Measurements from ENCODE around the gene LIPA. TPM values are rescaled to one million over a fixed set of nuclear protein-coding genes. Genes with fewer than 3 reads are reported as not detected.
"Not testable (repeated sequence)": the region's sequence is repeated elsewhere in the genome, so short reads cannot be mapped to it uniquely, and the experiment has no call there.

LIPA gene
- total RNA-seq, 2 donors from 2014 or later = 17.7 to 18.4 TPM

DNA sequence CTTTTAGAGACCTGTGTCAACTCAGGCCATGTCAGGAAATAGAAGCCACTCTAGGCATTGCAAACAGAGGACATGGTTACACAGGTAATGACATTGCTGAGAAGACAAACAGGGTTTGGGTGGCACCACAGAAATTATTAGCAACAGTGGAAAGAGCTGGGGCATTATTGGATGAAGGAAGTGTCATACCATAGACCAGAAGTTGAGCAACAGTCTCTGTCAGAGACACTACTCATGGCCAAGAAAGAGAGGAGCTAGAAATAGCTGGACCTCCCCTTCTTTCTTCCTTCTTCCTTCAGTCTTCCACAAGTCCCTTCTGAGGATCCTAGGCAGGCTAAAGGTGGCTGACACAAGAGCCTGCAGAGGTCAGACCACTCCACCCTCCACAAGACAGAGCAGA is 4.2 kb upstream of the LIPA start:
- peaks cover 8% of the 10 kb centered on the region for H3K4me1 Mint-ChIP-seq
- DNase-seq = no peak
- Histone ChIP-seq H3K4me3 (ENCODE audit: low read length) (no peak overlapping the region), H3K9ac (ENCODE audit: extremely low read depth, low read length, poor library complexity, severe bottlenecking) (no peak overlapping the region), H3K4me1 (ENCODE audit: control insufficient read depth, insufficient read depth, low read length) (no peaks in the 10 kb centered on the region), H3K27me3 (ENCODE audit: control insufficient read depth, insufficient read depth, low read length, poor library complexity, severe bottlenecking) (no peaks in the 10 kb centered on the region), H3K36me3 (ENCODE audit: control insufficient read depth, insufficient read depth, low read length) (no peaks in the 10 kb centered on the region), H3K9me3 (ENCODE audit: control insufficient read depth, low read length) (peaks cover 17% of the 10 kb centered on the region), H3K27ac (ENCODE audit: low read depth, low read length) (no peak overlapping the region)
- TF ChIP-seq, protein P1, sequence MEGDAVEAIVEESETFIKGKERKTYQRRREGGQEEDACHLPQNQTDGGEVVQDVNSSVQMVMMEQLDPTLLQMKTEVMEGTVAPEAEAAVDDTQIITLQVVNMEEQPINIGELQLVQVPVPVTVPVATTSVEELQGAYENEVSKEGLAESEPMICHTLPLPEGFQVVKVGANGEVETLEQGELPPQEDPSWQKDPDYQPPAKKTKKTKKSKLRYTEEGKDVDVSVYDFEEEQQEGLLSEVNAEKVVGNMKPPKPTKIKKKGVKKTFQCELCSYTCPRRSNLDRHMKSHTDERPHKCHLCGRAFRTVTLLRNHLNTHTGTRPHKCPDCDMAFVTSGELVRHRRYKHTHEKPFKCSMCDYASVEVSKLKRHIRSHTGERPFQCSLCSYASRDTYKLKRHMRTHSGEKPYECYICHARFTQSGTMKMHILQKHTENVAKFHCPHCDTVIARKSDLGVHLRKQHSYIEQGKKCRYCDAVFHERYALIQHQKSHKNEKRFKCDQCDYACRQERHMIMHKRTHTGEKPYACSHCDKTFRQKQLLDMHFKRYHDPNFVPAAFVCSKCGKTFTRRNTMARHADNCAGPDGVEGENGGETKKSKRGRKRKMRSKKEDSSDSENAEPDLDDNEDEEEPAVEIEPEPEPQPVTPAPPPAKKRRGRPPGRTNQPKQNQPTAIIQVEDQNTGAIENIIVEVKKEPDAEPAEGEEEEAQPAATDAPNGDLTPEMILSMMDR (conservative IDR thresholded peaks at IDR 0.05) = no peak
- H3K27ac Mint-ChIP-seq = no peak overlapping the region
- no peak overlapping the region for H3K4me3 Mint-ChIP-seq
- peaks cover 29% of the 10 kb centered on the region for H3K9me3 Mint-ChIP-seq
- peaks cover 4% of the 10 kb centered on the region for H3K36me3 Mint-ChIP-seq (ENCODE audit: low read depth)
- peaks cover 5% of the 10 kb centered on the region for H3K27me3 Mint-ChIP-seq (ENCODE audit: insufficient read depth)

- not testable (repeated sequence) for H3K27me3 ChIP-seq (ENCODE audit: control insufficient read depth, insufficient read depth, low read length, poor library complexity, severe bottlenecking); H3K27me3 Mint-ChIP-seq (ENCODE audit: insufficient read depth); H3K4me3 Mint-ChIP-seq; H3K36me3 ChIP-seq (ENCODE audit: control insufficient read depth, insufficient read depth, low read length); H3K27ac ChIP-seq (ENCODE audit: low read depth, low read length); H3K36me3 Mint-ChIP-seq (ENCODE audit: low read depth); DNase-seq; H3K4me1 Mint-ChIP-seq; H3K4me3 ChIP-seq (ENCODE audit: low read length); H3K27ac Mint-ChIP-seq; H3K9ac ChIP-seq (ENCODE audit: extremely low read depth, low read length, poor library complexity, severe bottlenecking); H3K4me1 ChIP-seq (ENCODE audit: control insufficient read depth, insufficient read depth, low read length)
- WGBS, 2 experiments (ENCODE audit: insufficient coverage in 1 of 2, insufficient read length in 1 of 2) = 80 to 81% methylated on average over 1 to 2 of the region's 2 CpGs
- H3K9me3 Mint-ChIP-seq = peaks cover 29% of the 10 kb centered on the region
- peaks cover 17% of the 10 kb centered on the region for H3K9me3 ChIP-seq (ENCODE audit: control insufficient read depth, low read length)
Measured at GRCh38 chr10:89255091-89255579, 3.6 kb upstream of the LIPA start.

DNA sequence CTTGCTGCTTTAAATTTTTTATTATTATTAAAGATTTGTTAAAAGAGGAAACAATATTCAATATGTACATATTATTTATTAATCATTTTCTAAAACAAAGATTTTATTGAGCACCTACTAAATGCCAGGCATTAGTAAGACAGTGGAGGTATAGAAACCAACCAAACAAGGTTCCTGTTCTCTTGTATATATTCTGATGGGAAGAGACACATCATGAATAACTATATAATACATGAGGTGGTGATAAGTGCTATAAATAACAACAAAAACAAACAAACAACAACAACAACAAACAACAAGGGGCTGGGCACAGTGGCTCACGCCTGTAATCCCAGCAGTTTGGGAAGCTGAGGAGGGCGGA is 630 bp upstream of the LIPA start:
- H3K27ac Mint-ChIP-seq = no peak overlapping the region
- Histone ChIP-seq H3K36me3 (ENCODE audit: control insufficient read depth, insufficient read depth, low read length) (no peaks in the 10 kb centered on the region), H3K27me3 (ENCODE audit: control insufficient read depth, insufficient read depth, low read length, poor library complexity, severe bottlenecking) (no peaks in the 10 kb centered on the region), H3K27ac (ENCODE audit: low read depth, low read length) (no peak overlapping the region), H3K4me3 (ENCODE audit: low read length) (no peak overlapping the region), H3K9ac (ENCODE audit: extremely low read depth, low read length, poor library complexity, severe bottlenecking) (no peak overlapping the region), H3K4me1 (ENCODE audit: control insufficient read depth, insufficient read depth, low read length) (no peaks in the 10 kb centered on the region), H3K9me3 (ENCODE audit: control insufficient read depth, low read length) (peaks cover 17% of the 10 kb centered on the region)
- TF ChIP-seq, protein P1 (conservative IDR thresholded peaks at IDR 0.05) = no peak
- no peak overlapping the region for H3K4me3 Mint-ChIP-seq
- H3K9me3 Mint-ChIP-seq = peaks cover 29% of the 10 kb centered on the region
- DNase-seq = no peak
- WGBS, 2 experiments (ENCODE audit: insufficient coverage in 1 of 2, insufficient read length in 1 of 2) = 94 to 100% methylated on average over 2 of the region's 2 CpGs
- H3K36me3 Mint-ChIP-seq (ENCODE audit: low read depth) = peaks cover 4% of the 10 kb centered on the region
- peaks cover 6% of the 10 kb centered on the region for H3K27me3 Mint-ChIP-seq (ENCODE audit: insufficient read depth)
- peaks cover 5% of the 10 kb centered on the region for H3K4me1 Mint-ChIP-seq

- peaks cover 4% of the 10 kb centered on the region for H3K36me3 Mint-ChIP-seq (ENCODE audit: low read depth)
- no peak overlapping the region for H3K27ac Mint-ChIP-seq
- peak overlapping the region; percentile 45 for H3K9ac ChIP-seq (ENCODE audit: extremely low read depth, low read length, poor library complexity, severe bottlenecking)
- peak overlapping the region; percentile 70 for H3K4me3 Mint-ChIP-seq
- TF ChIP-seq, protein P1 (conservative IDR thresholded peaks at IDR 0.05) = no peak
- DNase-seq = no peak
- no peaks in the 10 kb centered on the region for H3K4me1 ChIP-seq (ENCODE audit: control insufficient read depth, insufficient read depth, low read length)
- H3K27me3 ChIP-seq (ENCODE audit: control insufficient read depth, insufficient read depth, low read length, poor library complexity, severe bottlenecking) = no peaks in the 10 kb centered on the region
- H3K27me3 Mint-ChIP-seq (ENCODE audit: insufficient read depth) = peaks cover 6% of the 10 kb centered on the region
- peaks cover 29% of the 10 kb centered on the region for H3K9me3 Mint-ChIP-seq
- peak overlapping the region; percentile 88 for H3K4me3 ChIP-seq (ENCODE audit: low read length)
- WGBS, 2 experiments (ENCODE audit: insufficient coverage in 1 of 2, insufficient read length in 1 of 2) = 51 to 59% methylated on average over 12 to 13 of the region's 13 CpGs
- H3K27ac ChIP-seq (ENCODE audit: low read depth, low read length) = no peak overlapping the region
- no peaks in the 10 kb centered on the region for H3K36me3 ChIP-seq (ENCODE audit: control insufficient read depth, insufficient read depth, low read length)
- peaks cover 17% of the 10 kb centered on the region for H3K9me3 ChIP-seq (ENCODE audit: control insufficient read depth, low read length)
- H3K4me1 Mint-ChIP-seq = peaks cover 7% of the 10 kb centered on the region
Measured at GRCh38 chr10:89250865-89251408, 638 bp downstream of the LIPA start.
